IPS-NIHi11 (cell line): Measurements from ENCODE around the gene MUC6.
A peak's percentile ranks its signal among the peaks of the same experiment; 100 is the strongest.

Experiments used
- DNase-seq: peaks from one replicate; pipeline ENCODE4 v3.0.0; 2012; ENCODE audit warnings: mixed read lengths, low spot score

The MUC6 gene

GRCh38 chr11:967995-968751 is 68.3 kb downstream of the MUC6 start:
- peak; percentile 11 for DNase-seq

GRCh38 chr11:965206-965775 is 71.2 kb downstream of the MUC6 start:
- DNase-seq = peak; percentile 3

GRCh38 chr11:963852-964251 is 72.7 kb downstream of the MUC6 start:
- no peak for DNase-seq
